Neuron (in vitro differentiated cells): ENCODE measurements around the gene KIF26B.
"Not testable (repeated sequence)": the region's sequence is repeated elsewhere in the genome, so short reads cannot be mapped to it uniquely, and the experiment has no call there.

Experiments used
- H2AFZ ChIP-seq: one replicate; pipeline ENCODE4 v1.6.1; 2013; ENCODE audit warnings: low read depth, mild to moderate bottlenecking, inconsistent platforms, low read length, moderate library complexity
- H3K27me3 ChIP-seq: one replicate; pipeline ENCODE4 v1.6.1; 2013; ENCODE audit warnings: low read length; ENCODE audit not compliant: insufficient read depth
- H3K36me3 ChIP-seq: one replicate; pipeline ENCODE4 v1.6.1; 2013; ENCODE audit warnings: low read length; ENCODE audit not compliant: insufficient read depth
- H3K4me1 ChIP-seq: one replicate; pipeline ENCODE4 v1.6.1; 2013; ENCODE audit warnings: low read length; ENCODE audit not compliant: insufficient read depth
- H3K4me3 ChIP-seq: 2 replicates; pipeline ENCODE4 v1.5.1; 2013; ENCODE audit warnings: mild to moderate bottlenecking, low read length, moderate library complexity
- H3K9me3 ChIP-seq: one replicate; pipeline ENCODE4 v1.6.1; 2013; ENCODE audit warnings: low read length

The KIF26B gene

GRCh38 chr1:245341743-245342142 lies 187.0 kb downstream of the KIF26B start:
- Histone ChIP-seq H3K36me3 (no peaks in the 10 kb centered on the region), H2AFZ (no peak overlapping the region), H3K27me3 (no peaks in the 10 kb centered on the region), H3K9me3 (peaks cover 2% of the 10 kb centered on the region), H3K4me3 (no peak overlapping the region), H3K4me1 (peaks cover 6% of the 10 kb centered on the region)

- Histone ChIP-seq H3K4me1 (no peaks in the 10 kb centered on the region), H3K27me3 (no peaks in the 10 kb centered on the region), H3K9me3 (peaks cover 7% of the 10 kb centered on the region), H2AFZ (no peak overlapping the region), H3K36me3 (no peaks in the 10 kb centered on the region), H3K4me3 (no peak overlapping the region)
These were observed 190.6 kb downstream of the KIF26B start for GRCh38 chr1:245345191-245345884.

GRCh38 chr1:245348626-245349025 lies 193.8 kb downstream of the KIF26B start:
- Histone ChIP-seq H3K36me3 (no peaks in the 10 kb centered on the region), H3K9me3 (peaks cover 8% of the 10 kb centered on the region), H3K4me3 (no peak overlapping the region), H2AFZ (no peak overlapping the region), H3K27me3 (no peaks in the 10 kb centered on the region), H3K4me1 (no peaks in the 10 kb centered on the region)

- Histone ChIP-seq H3K27me3 (no peaks in the 10 kb centered on the region), H3K9me3 (peaks cover 6% of the 10 kb centered on the region), H3K4me3 (no peak overlapping the region), H2AFZ (no peak overlapping the region), H3K4me1 (no peaks in the 10 kb centered on the region), H3K36me3 (no peaks in the 10 kb centered on the region)
These were observed 198.6 kb downstream of the KIF26B start for GRCh38 chr1:245353411-245353810.

- H3K27me3 ChIP-seq, result no peaks in the 10 kb centered on the region
- no peak overlapping the region for H2AFZ ChIP-seq
- no peak overlapping the region for H3K4me3 ChIP-seq
- H3K4me1 ChIP-seq, result no peaks in the 10 kb centered on the region
- peaks cover 4% of the 10 kb centered on the region for H3K9me3 ChIP-seq
- no peaks in the 10 kb centered on the region for H3K36me3 ChIP-seq
These were observed 199.4 kb downstream of the KIF26B start for GRCh38 chr1:245353915-245354775.

- not testable (repeated sequence) for H3K36me3 ChIP-seq, H3K27me3 ChIP-seq, H3K4me3 ChIP-seq, H2AFZ ChIP-seq, H3K4me1 ChIP-seq, H3K9me3 ChIP-seq
These were observed 201.3 kb downstream of the KIF26B start for GRCh38 chr1:245355851-245356630.

- Histone ChIP-seq H3K4me1 (no peaks in the 10 kb centered on the region), H3K9me3 (no peaks in the 10 kb centered on the region), H2AFZ (no peak overlapping the region), H3K27me3 (no peaks in the 10 kb centered on the region), H3K36me3 (no peaks in the 10 kb centered on the region), H3K4me3 (no peak overlapping the region)
These were observed 202.3 kb downstream of the KIF26B start for GRCh38 chr1:245356891-245357585.

- not testable (repeated sequence) for H3K36me3 ChIP-seq, H3K4me1 ChIP-seq, H3K9me3 ChIP-seq, H3K27me3 ChIP-seq, H3K4me3 ChIP-seq, H2AFZ ChIP-seq
These were observed 204.4 kb downstream of the KIF26B start for GRCh38 chr1:245359101-245359680.

GRCh38 chr1:245361065-245361464 lies 206.3 kb downstream of the KIF26B start:
- Histone ChIP-seq H3K36me3 (no peaks in the 10 kb centered on the region), H2AFZ (no peak overlapping the region), H3K4me3 (no peak overlapping the region), H3K4me1 (no peaks in the 10 kb centered on the region), H3K9me3 (no peaks in the 10 kb centered on the region), H3K27me3 (no peaks in the 10 kb centered on the region)

GRCh38 chr1:245361951-245362350 lies 207.2 kb downstream of the KIF26B start:
- Histone ChIP-seq H3K4me1 (no peaks in the 10 kb centered on the region), H3K4me3 (no peak overlapping the region)

GRCh38 chr1:245363461-245364200 lies 208.8 kb downstream of the KIF26B start:
- Histone ChIP-seq H3K4me1 (no peaks in the 10 kb centered on the region), H3K27me3 (no peaks in the 10 kb centered on the region), H2AFZ (no peak overlapping the region), H3K36me3 (no peaks in the 10 kb centered on the region), H3K9me3 (no peaks in the 10 kb centered on the region), H3K4me3 (no peak overlapping the region)

More at GRCh38 chr1:245361951-245362350, 207.2 kb downstream of the KIF26B start:
- Histone ChIP-seq H3K9me3 (no peaks in the 10 kb centered on the region), H2AFZ (no peak overlapping the region), H3K36me3 (no peaks in the 10 kb centered on the region), H3K27me3 (no peaks in the 10 kb centered on the region)
